ENCODE results near the gene IFITM2.

IFITM2 gene

GRCh38 chr11:325796-326591 lies 18.4 kb downstream of the IFITM2 start:
- TF ChIP-seq ZFP37 (tag by site-specific recombination; IDR thresholded peaks at IDR 0.05) (no peak), ZIC2 (tag by site-specific recombination; IDR thresholded peaks at IDR 0.05) (0 out of 2 replicates have a peak, but pooled peaks have one; percentile 56)
- Histone ChIP-seq H3K4me3 (ENCODE audit: low read depth, low read length) (no peak overlapping the region), H3K9me3 (ENCODE audit: control insufficient read depth, insufficient read depth, low read depth, low read length) (no peaks in the 10 kb centered on the region), H3K27ac (ENCODE audit: extremely low read depth, low read depth, low read length) (no peak overlapping the region), H3K4me1 (ENCODE audit: control insufficient read depth, insufficient read depth, low read length) (no peaks in the 10 kb centered on the region), H3K36me3 (ENCODE audit: control insufficient read depth in 2 of 2, insufficient read depth in 1 of 2, low read length in 2 of 2) (no peaks in the 10 kb centered on the region)
- POLR2A ChIA-PET: interaction anchor here (1.6 kb wide), 1 partner anchor 30 kb away, joined by 5 read pairs; no protein-coding TSS in a partner anchor
- CTCF ChIA-PET: no interaction called here

GRCh38 chr11:326592-326841 lies 18.9 kb downstream of the IFITM2 start:
- H3K9me3 ChIP-seq (ENCODE audit: control insufficient read depth, insufficient read depth, low read depth, low read length): no peaks in the 10 kb centered on the region
- ChIA-PET CTCF (no interaction called here), POLR2A (no interaction called here)
- H3K4me3 ChIP-seq (ENCODE audit: low read depth, low read length): no peak overlapping the region
- no peak overlapping the region for H3K27ac ChIP-seq (ENCODE audit: extremely low read depth, low read depth, low read length)
- H3K4me1 ChIP-seq (ENCODE audit: control insufficient read depth, insufficient read depth, low read length): no peaks in the 10 kb centered on the region
- no peak for TF ChIP-seq ZNF18 (tag by site-specific recombination; IDR thresholded peaks at IDR 0.05)
- no peak for TF ChIP-seq ZNF175 (tag by site-specific recombination; IDR thresholded peaks at IDR 0.05)
- peak; percentile 2; the same call in 1 of the 2 replicates for TF ChIP-seq ZIC2 (tag by site-specific recombination; IDR thresholded peaks at IDR 0.05)
- H3K36me3 ChIP-seq (ENCODE audit: control insufficient read depth in 2 of 2, insufficient read depth in 1 of 2, low read length in 2 of 2): no peaks in the 10 kb centered on the region

- ChIA-PET POLR2A (no interaction called here), CTCF (interaction anchor here (0.8 to 1.1 kb wide), 2 partner anchors 17 to 46 kb away, joined by 3 to 5 read pairs; no protein-coding TSS in a partner anchor)
- Histone ChIP-seq H3K4me3 (ENCODE audit: low read depth, low read length) (no peak overlapping the region), H3K27ac (ENCODE audit: extremely low read depth, low read depth, low read length) (no peak overlapping the region), H3K4me1 (ENCODE audit: control insufficient read depth, insufficient read depth, low read length) (no peaks in the 10 kb centered on the region), H3K36me3 (ENCODE audit: control insufficient read depth in 2 of 2, insufficient read depth in 1 of 2, low read length in 2 of 2) (no peaks in the 10 kb centered on the region), H3K9me3 (ENCODE audit: control insufficient read depth, insufficient read depth, low read depth, low read length) (no peaks in the 10 kb centered on the region)
- peak; percentile 27; the same call in 1 of the 2 replicates for TF ChIP-seq ATF2 (tag by site-specific recombination; IDR thresholded peaks at IDR 0.05; ENCODE audit: low read depth)
- TF ChIP-seq ZSCAN16 (tag by site-specific recombination; IDR thresholded peaks at IDR 0.05): no peak
Measured at GRCh38 chr11:326842-327580, 19.4 kb downstream of the IFITM2 start.

- Histone ChIP-seq H3K4me3 (ENCODE audit: low read depth, low read length) (no peak overlapping the region), H3K36me3 (ENCODE audit: control insufficient read depth in 2 of 2, insufficient read depth in 1 of 2, low read length in 2 of 2) (no peaks in the 10 kb centered on the region), H3K27ac (ENCODE audit: extremely low read depth, low read depth, low read length) (no peak overlapping the region), H3K4me1 (ENCODE audit: control insufficient read depth, insufficient read depth, low read length) (no peaks in the 10 kb centered on the region), H3K9me3 (ENCODE audit: control insufficient read depth, insufficient read depth, low read depth, low read length) (no peaks in the 10 kb centered on the region)
- POLR2A ChIA-PET: no interaction called here
- CTCF ChIA-PET: interaction anchor here (0.8 to 1.1 kb wide), 2 partner anchors 18 to 46 kb away, joined by 3 to 5 read pairs; no protein-coding TSS in a partner anchor
- no peak for TF ChIP-seq ZBTB8A (tag by site-specific recombination; IDR thresholded peaks at IDR 0.05)
- no peak for TF ChIP-seq ZNF16 (tag by site-specific recombination; IDR thresholded peaks at IDR 0.05; ENCODE audit: low read depth)
- TF ChIP-seq ZIC2 (tag by site-specific recombination; IDR thresholded peaks at IDR 0.05): no peak
- no peak for TF ChIP-seq ZNF2 (tag by site-specific recombination; IDR thresholded peaks at IDR 0.05)
- no peak for TF ChIP-seq ZNF530 (tag by site-specific recombination; IDR thresholded peaks at IDR 0.05; ENCODE audit: low read depth)
- no peak for TF ChIP-seq ZFP3 (tag by site-specific recombination; IDR thresholded peaks at IDR 0.05; ENCODE audit: low read depth)
- no peak for TF ChIP-seq ZNF18 (tag by site-specific recombination; IDR thresholded peaks at IDR 0.05)
Measured at GRCh38 chr11:327581-327923, 19.9 kb downstream of the IFITM2 start.
